Pulmonary artery endothelial cell (primary cell): ENCODE data around the gene GPBP1. TPM values are rescaled to one million over a fixed set of nuclear protein-coding genes. Genes with fewer than 3 reads are reported as not detected.
A peak's percentile ranks its signal among the peaks of the same experiment; 100 is the strongest.
"Not testable (repeated sequence)": the region's sequence is repeated elsewhere in the genome, so short reads cannot be mapped to it uniquely, and the experiment has no call there.

Experiments
- DNase-seq: peaks from one replicate; pipeline ENCODE4 v3.0.0-alpha.2; 2011; ENCODE audit warnings: low read depth, low spot score
- total RNA-seq: library from RNA; depleted of rRNA; stranded (reverse); fragments of >200 nt; gene quantifications from 2 replicates; pipeline ENCODE4 v1.2.3, GENCODE V29; 2014

GPBP1 gene, protein sequence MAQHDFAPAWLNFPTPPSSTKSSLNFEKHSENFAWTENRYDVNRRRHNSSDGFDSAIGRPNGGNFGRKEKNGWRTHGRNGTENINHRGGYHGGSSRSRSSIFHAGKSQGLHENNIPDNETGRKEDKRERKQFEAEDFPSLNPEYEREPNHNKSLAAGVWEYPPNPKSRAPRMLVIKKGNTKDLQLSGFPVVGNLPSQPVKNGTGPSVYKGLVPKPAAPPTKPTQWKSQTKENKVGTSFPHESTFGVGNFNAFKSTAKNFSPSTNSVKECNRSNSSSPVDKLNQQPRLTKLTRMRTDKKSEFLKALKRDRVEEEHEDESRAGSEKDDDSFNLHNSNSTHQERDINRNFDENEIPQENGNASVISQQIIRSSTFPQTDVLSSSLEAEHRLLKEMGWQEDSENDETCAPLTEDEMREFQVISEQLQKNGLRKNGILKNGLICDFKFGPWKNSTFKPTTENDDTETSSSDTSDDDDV
- 52.9 and 72.8 TPM in 2 replicates for total RNA-seq

GRCh38 chr5:57173319-57174127 is at the start of gene GPBP1:
Gene GPBP1, plus strand, starts transcription at chr5:57174059. Its CDS starts 40,072 bp downstream, at chr5:57214131.
- peak; percentile 98 for DNase-seq

GRCh38 chr5:57128325-57128724 is 45.5 kb upstream of the GPBP1 start:
- DNase-seq: no peak

- DNase-seq: no peak
Observed at GRCh38 chr5:57133574-57133973, 40.3 kb upstream of the GPBP1 start.

DNA sequence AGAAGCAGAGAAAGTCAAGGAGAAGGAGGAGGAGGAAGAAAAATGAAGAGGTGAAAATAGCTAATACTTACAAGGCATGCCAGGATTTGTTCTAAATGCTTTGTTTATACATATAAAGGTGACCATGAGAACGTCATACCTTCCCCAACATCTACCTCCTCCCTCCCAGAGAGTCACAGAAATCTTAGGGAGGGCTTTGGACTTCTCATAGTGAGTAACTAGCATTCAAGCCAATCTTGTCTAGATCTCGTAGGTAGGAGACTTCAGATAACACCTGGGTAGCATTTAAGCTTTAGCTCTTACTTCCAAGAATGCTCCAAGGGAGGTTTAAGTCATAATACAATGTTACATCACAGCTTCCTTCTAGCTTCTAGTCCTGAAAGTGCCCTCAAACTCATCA is 36.5 kb upstream of the GPBP1 start:
- no peak for DNase-seq

DNA sequence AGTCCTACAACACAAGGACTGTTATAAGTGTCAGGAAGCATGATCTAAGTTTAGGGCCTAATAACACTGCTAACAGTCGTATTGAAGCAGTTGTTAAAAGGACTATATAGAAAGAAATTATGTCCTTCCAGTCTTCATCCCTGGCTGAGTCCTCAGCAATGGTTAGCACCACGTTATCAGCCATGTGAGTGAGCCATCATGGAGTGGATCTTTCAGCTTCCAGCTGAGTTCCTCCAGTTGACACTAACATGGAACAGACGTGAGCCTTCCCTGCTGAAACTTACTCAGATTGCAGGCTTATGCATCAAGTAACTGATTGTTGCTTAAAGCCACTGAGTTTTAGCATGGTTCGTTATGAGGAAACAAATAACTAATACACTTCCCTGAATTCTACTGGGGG is 21.5 kb upstream of the GPBP1 start:
- no peak for DNase-seq

DNA sequence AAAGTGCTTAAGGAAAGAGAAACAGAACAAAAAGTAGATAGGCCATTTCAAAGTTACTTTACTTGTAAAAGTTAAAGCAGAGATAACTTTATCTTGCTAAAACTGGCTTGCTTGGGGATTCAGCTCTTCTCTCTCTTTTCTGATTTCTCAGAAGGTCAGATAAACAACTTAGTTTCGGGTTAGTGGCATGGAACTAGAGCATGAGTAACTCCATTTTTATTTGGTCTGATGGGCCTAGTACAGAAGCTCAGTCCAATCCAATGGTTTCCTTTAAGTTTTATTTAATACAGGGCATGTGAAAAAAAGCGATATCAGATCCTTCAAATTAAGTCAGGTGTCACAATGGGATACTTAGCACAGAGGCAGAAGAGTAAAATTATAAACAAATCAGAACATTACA is 18.8 kb upstream of the GPBP1 start:
- DNase-seq: no peak

DNA sequence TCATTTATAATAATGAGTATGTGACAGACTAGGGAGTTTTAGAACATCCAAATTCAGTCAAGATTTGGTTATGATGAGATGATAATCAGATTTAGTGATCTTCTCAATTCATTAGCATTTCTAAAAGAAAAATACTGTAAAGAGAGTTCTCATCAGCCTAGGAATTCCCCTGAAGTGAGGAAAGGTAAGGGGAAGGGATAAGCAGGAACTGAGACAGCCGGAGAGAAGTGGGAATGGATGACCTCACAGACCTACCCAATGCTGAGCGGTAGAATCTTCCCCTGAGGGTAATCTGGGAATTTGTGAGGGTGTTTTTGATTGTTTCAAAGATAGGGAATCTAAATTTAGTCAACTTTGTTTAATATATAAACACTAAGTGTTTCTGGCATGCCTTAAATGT is 16.7 kb upstream of the GPBP1 start:
- DNase-seq: no peak

- no peak for DNase-seq
Observed at GRCh38 chr5:57157666-57158065, 16.2 kb upstream of the GPBP1 start.

DNA sequence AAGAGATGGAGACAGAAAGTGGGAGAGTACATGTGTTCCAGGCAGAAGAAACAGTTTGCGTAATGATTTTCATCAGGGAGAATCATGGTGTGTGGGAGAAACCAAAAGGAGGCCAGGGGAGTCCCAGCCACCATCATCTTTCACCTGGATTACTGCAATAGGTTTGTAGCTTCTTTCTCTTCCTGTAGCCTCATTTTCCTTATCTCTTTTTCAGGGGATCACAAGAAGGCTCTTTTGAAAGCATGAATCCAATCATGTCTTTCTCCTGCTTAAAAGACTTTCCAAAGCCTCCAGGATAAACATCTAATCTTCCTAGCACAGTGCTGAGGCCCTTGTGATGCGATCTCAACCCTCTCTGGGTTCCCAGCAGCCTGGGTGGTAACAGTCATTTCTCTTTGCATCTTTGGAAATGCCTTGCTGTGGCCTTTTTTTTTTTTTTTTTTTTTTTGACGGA is 10.3 kb upstream of the GPBP1 start:
- no peak for DNase-seq

DNA sequence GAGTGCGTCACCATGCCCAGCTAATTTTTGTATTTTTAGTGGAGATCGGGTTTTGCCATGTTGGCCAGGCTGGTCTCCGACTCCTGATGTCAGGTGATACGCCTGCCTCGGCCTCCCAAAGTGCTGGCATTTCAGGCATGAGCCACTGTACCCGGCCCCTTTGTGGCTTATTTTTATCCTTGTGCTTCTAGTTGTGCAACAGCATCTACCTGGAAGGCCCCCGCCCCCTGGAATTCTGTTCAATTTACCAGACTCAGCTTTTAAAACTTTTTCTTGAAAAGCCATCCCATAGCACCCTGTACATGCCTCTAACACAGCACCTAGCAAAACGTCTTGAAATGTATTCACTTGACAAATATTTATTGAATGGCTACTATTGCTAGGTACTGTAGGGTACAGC is 9.7 kb upstream of the GPBP1 start:
- no peak for DNase-seq

- not testable (repeated sequence) for DNase-seq
Observed at GRCh38 chr5:57165171-57165570, 8.7 kb upstream of the GPBP1 start.

DNA sequence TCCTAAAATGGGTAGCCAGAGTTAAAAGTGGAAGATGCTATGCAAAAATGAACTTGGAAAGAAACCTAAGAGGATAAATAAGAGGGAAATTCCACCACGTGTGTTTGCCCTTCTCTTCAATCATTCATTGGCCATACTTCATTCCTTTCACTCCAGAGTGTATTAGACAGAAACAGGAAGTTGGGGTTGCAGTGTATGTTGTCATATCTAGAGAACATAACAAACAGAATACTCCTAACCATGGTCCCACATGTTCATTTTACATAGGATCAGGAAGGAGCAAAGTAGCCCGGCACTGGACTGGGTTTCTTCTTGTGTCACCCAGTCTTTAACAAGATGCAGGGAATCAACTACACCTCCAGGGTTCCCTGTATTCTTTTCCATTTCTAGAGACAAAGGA is 7.6 kb upstream of the GPBP1 start:
- no peak for DNase-seq

DNA sequence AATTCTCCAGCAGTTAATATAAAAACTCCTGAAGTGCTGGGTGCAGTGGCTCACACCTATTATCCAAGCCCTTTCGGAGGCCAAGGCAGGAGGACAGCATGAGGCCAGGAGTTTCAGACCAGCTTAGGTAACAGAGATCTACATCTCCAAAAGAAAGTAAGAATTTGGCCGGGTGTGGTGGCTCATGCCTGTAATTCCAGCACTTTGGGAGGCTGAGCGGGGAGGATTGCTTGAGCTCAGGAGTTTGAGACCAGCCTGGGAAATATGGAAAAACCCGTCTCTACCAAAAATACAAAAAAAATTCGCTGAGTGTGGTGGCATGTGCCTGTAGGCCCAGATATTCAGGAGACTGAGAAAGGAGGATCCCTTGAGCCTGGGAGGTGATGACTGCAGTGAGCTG is 6.7 kb upstream of the GPBP1 start:
- DNase-seq: no peak

GRCh38 chr5:57170116-57170515 is 3.7 kb upstream of the GPBP1 start:
- not testable (repeated sequence) for DNase-seq

DNA sequence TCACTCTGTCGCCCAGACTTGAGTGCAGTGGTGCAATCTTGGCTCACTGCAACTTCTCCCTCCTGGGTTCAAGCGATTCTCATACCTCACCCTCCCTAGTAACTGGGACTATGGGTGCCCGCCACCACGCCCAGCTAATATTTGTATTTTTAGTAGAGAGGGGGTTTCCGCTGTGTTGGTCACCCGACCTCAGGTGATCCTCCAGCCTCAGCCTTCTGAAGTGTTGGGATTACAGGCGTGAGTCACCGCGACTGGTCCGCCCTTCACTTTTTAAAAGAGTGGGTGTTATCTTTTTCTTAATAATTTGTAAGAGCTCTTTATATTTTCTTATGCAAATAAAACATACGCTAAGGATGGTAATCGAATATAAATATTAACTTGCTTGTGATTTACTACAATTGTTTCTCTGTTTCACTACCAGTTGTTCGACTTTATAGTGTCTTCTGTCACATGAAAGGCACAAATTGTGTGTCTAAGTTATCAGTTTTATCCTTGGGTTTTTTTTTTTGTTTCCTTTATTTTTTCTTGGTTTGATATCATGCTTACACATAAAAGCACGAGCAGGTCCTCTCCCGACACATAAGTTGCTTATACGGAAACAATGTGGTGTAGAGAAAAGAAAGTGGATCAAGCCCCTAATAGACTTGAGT is 1.9 kb upstream of the GPBP1 start:
- DNase-seq: no peak

- DNase-seq: no peak
Observed at GRCh38 chr5:57172466-57173318, 1.2 kb upstream of the GPBP1 start.

DNA sequence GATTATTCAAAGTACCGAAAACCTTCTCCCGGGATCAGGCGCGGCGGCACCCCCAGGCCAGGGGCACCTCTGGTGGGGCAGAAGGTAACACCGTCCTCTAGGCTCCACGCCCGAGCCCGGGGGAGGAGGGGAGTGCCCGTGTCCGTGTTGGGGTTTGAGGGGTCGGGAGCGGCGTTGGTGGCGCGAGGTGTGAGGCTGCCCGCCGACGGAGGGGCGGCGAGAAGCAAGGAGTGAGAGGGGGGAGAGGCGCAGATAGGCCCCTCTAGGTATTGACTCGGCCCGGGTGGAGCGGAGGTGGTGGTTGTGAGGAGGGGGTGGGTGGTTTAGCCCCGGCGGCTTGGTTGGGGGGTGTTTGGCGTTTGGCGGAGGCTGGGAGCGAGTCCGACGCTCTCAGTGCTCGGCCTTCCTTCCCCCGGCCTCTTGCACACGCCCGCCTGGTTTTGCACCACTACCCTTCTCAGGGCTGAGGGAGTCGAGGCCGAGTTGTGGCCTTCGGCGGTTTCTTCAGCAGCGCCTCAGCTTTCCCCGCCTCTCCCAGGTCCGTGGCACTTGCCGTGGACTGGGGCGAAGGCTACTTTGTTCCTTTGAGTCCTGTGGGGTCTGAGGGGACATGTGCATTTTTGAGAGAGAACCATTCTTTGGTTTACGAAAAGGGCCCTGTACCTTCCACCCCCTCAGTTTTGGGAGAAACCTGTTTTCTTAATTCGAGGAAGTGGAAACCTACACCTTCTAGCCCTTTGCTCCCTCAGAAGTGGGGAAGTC is 450 bp downstream of the GPBP1 start:
- no peak for DNase-seq

GRCh38 chr5:57174890-57175510 is 1.1 kb downstream of the GPBP1 start:
- no peak for DNase-seq

DNA sequence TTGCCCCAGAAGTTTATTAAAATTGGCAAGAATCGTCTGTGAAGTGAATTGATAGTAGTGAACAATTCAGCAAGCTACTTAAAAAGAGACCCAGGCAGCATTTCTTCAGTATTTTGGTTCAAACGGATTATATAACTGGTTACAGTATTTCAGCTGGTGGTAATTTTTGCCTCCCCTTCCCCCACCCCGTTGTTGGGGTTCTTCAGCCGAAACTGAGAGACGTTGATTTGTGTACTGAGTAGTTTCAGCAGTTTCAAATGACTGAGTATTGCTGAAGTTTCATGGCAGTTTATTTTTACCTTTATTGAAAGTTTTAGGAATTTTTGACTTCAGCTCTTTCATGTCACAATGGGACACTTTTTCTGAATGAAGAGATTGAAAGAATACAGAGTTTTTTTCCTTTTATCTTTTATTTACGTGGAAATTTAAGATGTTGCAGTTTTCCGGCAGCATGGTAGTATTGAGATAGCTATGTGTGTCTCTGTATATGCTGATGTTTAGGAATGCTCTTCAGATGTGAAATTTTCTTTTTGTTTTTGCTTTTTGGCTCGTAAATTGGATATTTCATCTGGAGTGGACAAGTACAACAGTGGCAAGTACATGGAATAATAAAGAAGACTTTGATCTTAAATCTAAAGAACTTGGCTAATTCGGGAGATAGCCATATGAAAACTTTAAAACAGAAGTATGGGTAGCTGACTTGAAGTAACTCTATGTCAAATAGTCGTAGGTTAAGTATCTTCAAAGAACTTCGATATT is 1.9 kb downstream of the GPBP1 start:
- DNase-seq: no peak
